BE2C (cell line): ENCODE results near the gene GPRIN3.

Experiments used
- DNase-seq: peaks from one replicate; pipeline ENCODE4 v3.0.0-alpha.2; 2020
- H3K27me3 ChIP-seq: fragments of 250-450 bp; sonication (Bioruptor Pico); 2 replicates; pipeline ENCODE4 v1.5.1; 2020; ENCODE audit warnings: mild to moderate bottlenecking
- H3K36me3 ChIP-seq: fragments of 250-450 bp; sonication (Bioruptor Pico); 2 replicates; pipeline ENCODE4 v1.5.1; 2020; ENCODE audit warnings: mild to moderate bottlenecking
- H3K4me1 ChIP-seq: fragments of 250-450 bp; sonication (Bioruptor Pico); 2 replicates; pipeline ENCODE4 v1.5.1; 2020
- H3K4me3 ChIP-seq: 2 replicates; pipeline ENCODE4 v1.5.1; 2011; ENCODE audit warnings: low read depth, low read length
- H3K9me3 ChIP-seq: fragments of 250-450 bp; sonication (Bioruptor Pico); 2 replicates; pipeline ENCODE4 v1.5.1; 2020
- CTCF ChIP-seq: IDR thresholded peaks from 2 replicates; pipeline ENCODE4 v1.5.1; 2012; ENCODE audit warnings: mild to moderate bottlenecking, low read depth, low read length

Gene GPRIN3

GRCh38 chr4:89303814-89304388 lies 3.7 kb downstream of the GPRIN3 start:
- no peak for DNase-seq
- TF ChIP-seq CTCF, result no peak
- Histone ChIP-seq H3K27me3 (peaks cover 36% of the 10 kb centered on the region), H3K9me3 (no peaks in the 10 kb centered on the region), H3K36me3 (no peaks in the 10 kb centered on the region), H3K4me3 (no peak overlapping the region), H3K4me1 (no peaks in the 10 kb centered on the region)

DNA sequence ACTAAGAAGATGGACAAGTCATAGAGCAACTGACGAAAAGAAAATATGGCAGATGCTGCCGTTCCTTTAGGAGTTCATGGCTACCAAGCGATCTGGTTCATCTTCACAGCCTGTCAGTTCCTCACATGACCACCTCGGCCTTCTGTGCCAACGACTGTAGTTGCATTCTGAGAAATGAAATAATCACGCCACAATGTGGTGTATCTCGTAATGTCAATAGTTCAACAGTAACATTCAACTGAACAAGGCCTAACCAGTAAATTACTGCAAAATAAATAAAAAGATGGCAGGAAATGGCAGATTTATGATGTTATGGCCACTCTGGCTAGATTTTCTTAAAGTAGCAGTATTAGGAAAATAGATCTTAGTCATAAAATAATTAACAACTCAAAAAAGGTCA lies 4.4 kb downstream of the GPRIN3 start:
- Histone ChIP-seq H3K27me3 (peaks cover 30% of the 10 kb centered on the region), H3K36me3 (no peaks in the 10 kb centered on the region), H3K4me1 (no peaks in the 10 kb centered on the region), H3K9me3 (no peaks in the 10 kb centered on the region), H3K4me3 (no peak overlapping the region)
- no peak for TF ChIP-seq CTCF
- no peak for DNase-seq

GRCh38 chr4:89301902-89302301 lies 5.7 kb downstream of the GPRIN3 start:
- Histone ChIP-seq H3K4me3 (no peak overlapping the region), H3K27me3 (peaks cover 21% of the 10 kb centered on the region), H3K4me1 (no peaks in the 10 kb centered on the region), H3K36me3 (no peaks in the 10 kb centered on the region), H3K9me3 (no peaks in the 10 kb centered on the region)
- DNase-seq, result no peak
- TF ChIP-seq CTCF, result no peak

GRCh38 chr4:89301003-89301402 lies 6.6 kb downstream of the GPRIN3 start:
- TF ChIP-seq CTCF, result no peak
- Histone ChIP-seq H3K4me3 (no peak overlapping the region), H3K4me1 (no peaks in the 10 kb centered on the region), H3K36me3 (no peaks in the 10 kb centered on the region), H3K27me3 (peaks cover 19% of the 10 kb centered on the region), H3K9me3 (no peaks in the 10 kb centered on the region)
- no peak for DNase-seq

GRCh38 chr4:89300499-89300898 lies 7.1 kb downstream of the GPRIN3 start:
- Histone ChIP-seq H3K4me3 (no peak overlapping the region), H3K9me3 (no peaks in the 10 kb centered on the region), H3K36me3 (no peaks in the 10 kb centered on the region), H3K4me1 (no peaks in the 10 kb centered on the region), H3K27me3 (peaks cover 14% of the 10 kb centered on the region)
- DNase-seq, result no peak
- TF ChIP-seq CTCF, result no peak

GRCh38 chr4:89300060-89300459 lies 7.5 kb downstream of the GPRIN3 start:
- no peaks in the 10 kb centered on the region for H3K36me3 ChIP-seq
- no peaks in the 10 kb centered on the region for H3K9me3 ChIP-seq
- DNase-seq, result no peak
- peaks cover 13% of the 10 kb centered on the region for H3K27me3 ChIP-seq
- no peak for TF ChIP-seq CTCF
- H3K4me1 ChIP-seq, result no peaks in the 10 kb centered on the region
- H3K4me3 ChIP-seq, result no peak overlapping the region
